HG03575 (cell line): ENCODE data around the gene SOD3.

Experiments
- ATAC-seq: cut with Tn5 transposase; IDR thresholded peaks from one replicate; pipeline ENCODE4 v1.9.1; 2021; ENCODE audit not compliant: unreplicated experiment, insufficient number of reproducible peaks, low FRiP score; ENCODE audit errors: extremely low read depth

The SOD3 gene

GRCh38 chr4:24794916-24795665 lies at the start of gene SOD3:
Gene SOD3, plus strand, starts transcription at chr4:24795573. Its CDS starts 3,949 bp downstream, at chr4:24799522.
- no peak for ATAC-seq

GRCh38 chr4:24747234-24747975 lies 48.0 kb upstream of the SOD3 start:
- no peak for ATAC-seq

- ATAC-seq: no peak
Measured at GRCh38 chr4:24748023-24748422, 47.4 kb upstream of the SOD3 start.

- no peak for ATAC-seq
Measured at GRCh38 chr4:24748758-24749350, 46.5 kb upstream of the SOD3 start.

GRCh38 chr4:24750106-24750505 lies 45.3 kb upstream of the SOD3 start:
- no peak for ATAC-seq

GRCh38 chr4:24751926-24752539 lies 43.3 kb upstream of the SOD3 start:
- no peak for ATAC-seq

GRCh38 chr4:24753519-24753918 lies 41.9 kb upstream of the SOD3 start:
- peak; percentile 62 for ATAC-seq

GRCh38 chr4:24754571-24754970 lies 40.8 kb upstream of the SOD3 start:
- no peak for ATAC-seq

GRCh38 chr4:24763631-24764297 lies 31.6 kb upstream of the SOD3 start:
- ATAC-seq: no peak

- no peak for ATAC-seq
Measured at GRCh38 chr4:24764345-24764744, 31.0 kb upstream of the SOD3 start.

- no peak for ATAC-seq
Measured at GRCh38 chr4:24765376-24765988, 29.9 kb upstream of the SOD3 start.

- no peak for ATAC-seq
Measured at GRCh38 chr4:24768006-24768405, 27.4 kb upstream of the SOD3 start.

- peak; percentile 69 for ATAC-seq
Measured at GRCh38 chr4:24768604-24769003, 26.8 kb upstream of the SOD3 start.

- no peak for ATAC-seq
Measured at GRCh38 chr4:24769571-24769970, 25.8 kb upstream of the SOD3 start.

- peak; percentile 44 for ATAC-seq
Measured at GRCh38 chr4:24770032-24770584, 25.3 kb upstream of the SOD3 start.

- no peak for ATAC-seq
Measured at GRCh38 chr4:24770667-24771066, 24.7 kb upstream of the SOD3 start.

- no peak for ATAC-seq
Measured at GRCh38 chr4:24771241-24771640, 24.1 kb upstream of the SOD3 start.

GRCh38 chr4:24772061-24772705 lies 23.2 kb upstream of the SOD3 start:
- ATAC-seq: no peak
